Activated CD4-positive, CD25-positive, alpha-beta regulatory T cell (primary cell): ENCODE data around the gene GSDMA.

ENCODE experiments used
- DNase-seq, 4 experiments: peaks; one replicate each; lab custom pipeline; 2025; lab: John Stamatoyannopoulos, UW

The GSDMA gene

GRCh38 chr17:40022497-40022896 lies 59.7 kb downstream of the GSDMA start:
- DNase-seq = no peak

- DNase-seq = no peak
Measured at GRCh38 chr17:40022961-40023541, 60.2 kb downstream of the GSDMA start.

DNA sequence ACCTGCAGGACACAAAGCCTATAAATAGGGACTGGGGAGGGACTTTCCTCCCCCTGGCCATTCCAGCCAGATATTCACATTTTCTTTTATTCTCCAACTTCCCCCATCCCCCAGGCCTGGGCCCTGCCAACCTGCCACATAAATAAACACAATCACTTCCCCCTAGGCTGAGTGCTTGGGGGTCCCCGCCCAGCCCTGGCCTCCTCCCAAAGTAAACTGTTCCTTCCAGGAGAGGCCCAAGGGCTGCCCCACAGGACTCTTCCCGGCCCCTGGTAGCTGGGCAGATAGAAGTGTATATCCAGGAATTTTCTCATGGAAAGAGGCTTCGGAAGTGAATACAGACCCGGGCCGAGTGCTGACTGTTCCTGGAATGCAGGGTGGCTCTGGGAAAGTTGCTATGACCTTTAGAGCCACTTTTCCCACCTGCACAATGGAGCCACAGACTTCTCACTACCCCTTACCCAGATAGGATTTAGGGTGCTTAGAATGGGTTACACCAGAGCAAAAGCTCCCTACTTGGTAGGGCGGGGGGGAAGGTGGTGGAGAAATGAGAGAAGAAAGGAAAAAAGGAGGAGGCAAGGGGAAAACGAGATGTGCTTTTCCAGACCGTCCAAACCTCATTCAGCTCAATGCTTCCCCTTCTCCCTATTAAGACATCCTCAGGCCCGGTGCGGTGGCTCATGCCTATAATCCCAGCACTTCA lies 60.9 kb downstream of the GSDMA start:
- no peak for DNase-seq

DNA sequence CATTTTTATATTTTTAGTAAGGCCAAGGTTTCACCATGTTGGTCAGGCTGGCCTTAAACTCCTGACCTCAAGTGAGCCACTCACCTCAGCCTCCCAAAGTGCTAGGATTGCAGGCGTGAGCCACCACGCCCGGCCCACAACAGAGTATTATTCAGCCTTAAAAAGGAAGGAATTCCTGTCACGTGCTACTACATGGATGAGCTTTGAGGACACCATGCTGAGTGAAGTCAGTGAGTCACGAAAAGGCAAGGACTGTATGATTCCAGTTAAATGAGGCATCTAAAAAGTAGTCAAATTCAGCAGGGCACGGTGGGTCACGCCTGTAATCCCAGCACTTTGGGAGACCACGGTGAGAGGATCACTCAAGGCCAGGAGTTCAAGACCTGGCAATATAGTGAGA lies 62.1 kb downstream of the GSDMA start:
- no peak for DNase-seq

- no peak for DNase-seq
Measured at GRCh38 chr17:40025559-40025958, 62.8 kb downstream of the GSDMA start.

GRCh38 chr17:40025991-40026815 lies 63.4 kb downstream of the GSDMA start:
- DNase-seq = no peak

- peak; percentile 41 to 64 (median 54) for DNase-seq
Measured at GRCh38 chr17:40026816-40027613, 64.2 kb downstream of the GSDMA start.
